ENCODE measurements around the gene AAMP. TPM values are rescaled to one million over a fixed set of nuclear protein-coding genes. Genes with fewer than 3 reads are reported as not detected.

Gene AAMP
- total and polyA plus RNA-seq, 9 donors = 71.1 to 144 (median 106) TPM

DNA sequence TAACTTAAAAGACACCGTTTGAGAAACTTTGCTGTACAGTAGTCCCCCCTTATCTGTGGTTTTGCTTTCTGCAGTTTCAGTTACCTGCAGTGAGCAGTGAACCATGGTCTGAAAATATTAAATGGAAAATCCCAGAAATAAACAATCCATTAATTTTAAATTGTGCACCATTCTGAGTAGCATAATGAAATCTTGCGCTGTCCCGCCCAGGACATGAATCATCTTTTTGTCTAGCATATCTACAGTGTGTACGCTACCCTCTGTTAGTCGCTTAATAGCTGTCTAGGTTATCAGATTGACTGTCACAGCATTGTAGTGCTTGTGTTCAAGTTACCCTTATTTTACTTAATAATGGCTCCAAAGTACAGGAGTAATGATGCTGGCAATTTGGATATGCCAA is 46.9 kb downstream of the AAMP start:
- Histone ChIP-seq H3K27ac (no peak overlapping the region), H3K27me3 (no peaks in the 10 kb centered on the region), H3K4me3 (no peak overlapping the region), H3K9me3 (no peaks in the 10 kb centered on the region), H3K36me3 (no peaks in the 10 kb centered on the region), H3K4me1 (ENCODE audit: insufficient read depth) (peaks cover 14% of the 10 kb centered on the region)
- WGBS, 3 donors = 79 to 82% (median 80%) methylated on average over 5 of the region's 5 CpGs
- no peak for TF ChIP-seq POLR2A (IDR thresholded peaks at IDR 0.05)
- TF ChIP-seq, protein P1, sequence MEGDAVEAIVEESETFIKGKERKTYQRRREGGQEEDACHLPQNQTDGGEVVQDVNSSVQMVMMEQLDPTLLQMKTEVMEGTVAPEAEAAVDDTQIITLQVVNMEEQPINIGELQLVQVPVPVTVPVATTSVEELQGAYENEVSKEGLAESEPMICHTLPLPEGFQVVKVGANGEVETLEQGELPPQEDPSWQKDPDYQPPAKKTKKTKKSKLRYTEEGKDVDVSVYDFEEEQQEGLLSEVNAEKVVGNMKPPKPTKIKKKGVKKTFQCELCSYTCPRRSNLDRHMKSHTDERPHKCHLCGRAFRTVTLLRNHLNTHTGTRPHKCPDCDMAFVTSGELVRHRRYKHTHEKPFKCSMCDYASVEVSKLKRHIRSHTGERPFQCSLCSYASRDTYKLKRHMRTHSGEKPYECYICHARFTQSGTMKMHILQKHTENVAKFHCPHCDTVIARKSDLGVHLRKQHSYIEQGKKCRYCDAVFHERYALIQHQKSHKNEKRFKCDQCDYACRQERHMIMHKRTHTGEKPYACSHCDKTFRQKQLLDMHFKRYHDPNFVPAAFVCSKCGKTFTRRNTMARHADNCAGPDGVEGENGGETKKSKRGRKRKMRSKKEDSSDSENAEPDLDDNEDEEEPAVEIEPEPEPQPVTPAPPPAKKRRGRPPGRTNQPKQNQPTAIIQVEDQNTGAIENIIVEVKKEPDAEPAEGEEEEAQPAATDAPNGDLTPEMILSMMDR (IDR thresholded peaks at IDR 0.05) = no peak
- TF ChIP-seq EP300 (IDR thresholded peaks at IDR 0.05) = no peak
- DNase-seq = no peak
- intact Hi-C loops (cut with DNase I) = no loop called here

DNA sequence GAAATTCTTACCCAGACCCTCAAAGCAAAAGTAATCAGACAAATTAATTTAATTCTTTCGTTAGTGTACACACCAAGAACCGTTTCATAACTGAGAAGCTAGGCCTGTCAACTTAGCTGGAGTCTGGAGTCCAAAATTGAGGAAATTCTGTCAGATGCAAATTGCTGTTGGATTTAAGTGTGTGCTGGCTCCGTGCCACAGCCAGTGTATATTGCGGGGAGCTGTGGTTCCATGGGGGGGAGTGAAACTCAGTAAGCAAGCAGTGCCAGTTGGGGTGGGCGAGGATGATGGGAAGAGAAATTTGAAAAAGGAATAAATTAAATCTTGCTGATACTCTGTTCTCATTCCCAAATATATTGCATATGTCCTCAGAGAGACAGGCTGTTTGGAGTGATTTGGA is 48.9 kb downstream of the AAMP start:
- intact Hi-C loops (cut with DNase I) = no loop called here
- H3K4me3 ChIP-seq = no peak overlapping the region
- peaks cover 14% of the 10 kb centered on the region for H3K4me1 ChIP-seq (ENCODE audit: insufficient read depth)
- no peak overlapping the region for H3K27ac ChIP-seq
- no peaks in the 10 kb centered on the region for H3K9me3 ChIP-seq
- H3K27me3 ChIP-seq = no peaks in the 10 kb centered on the region
- DNase-seq = no peak
- WGBS, 3 donors = 66 to 78% (median 72%) methylated on average over 5 of the region's 5 CpGs
- no peak for TF ChIP-seq POLR2A (IDR thresholded peaks at IDR 0.05)
- TF ChIP-seq, protein P1 (IDR thresholded peaks at IDR 0.05) = no peak
- TF ChIP-seq EP300 (IDR thresholded peaks at IDR 0.05) = no peak
- no peaks in the 10 kb centered on the region for H3K36me3 ChIP-seq

DNA sequence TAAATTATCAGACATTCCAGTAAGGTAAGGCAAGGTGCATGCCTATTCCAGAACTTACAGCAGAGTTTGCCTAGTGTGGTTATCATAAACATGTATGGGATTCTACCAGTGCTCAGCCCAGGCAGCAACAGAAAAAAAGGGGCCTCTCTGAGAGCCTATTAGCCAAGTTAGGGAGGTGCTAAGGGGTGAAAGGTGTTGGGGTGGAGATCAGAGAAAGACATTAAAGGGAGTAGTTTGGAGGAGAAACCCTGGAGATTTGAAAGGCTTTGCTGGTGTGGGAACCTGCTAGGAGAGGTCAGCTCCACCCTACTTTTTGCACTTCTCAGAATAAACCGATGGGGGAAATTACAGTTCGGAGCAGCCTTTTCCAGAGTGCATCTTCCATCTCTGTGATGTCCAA is 50.0 kb downstream of the AAMP start:
- Histone ChIP-seq H3K27ac (no peak overlapping the region), H3K4me3 (no peak overlapping the region), H3K9me3 (no peaks in the 10 kb centered on the region), H3K27me3 (no peaks in the 10 kb centered on the region), H3K36me3 (no peaks in the 10 kb centered on the region), H3K4me1 (ENCODE audit: insufficient read depth) (peaks cover 14% of the 10 kb centered on the region)
- intact Hi-C loops (cut with DNase I) = loop anchor here in 2 of 4 donors (5.0 kb wide), 2 partner anchors 42 to 47 kb away; partner anchors contain the start of gene GPBAR1 (in 1 of the 2)
- TF ChIP-seq EP300 (IDR thresholded peaks at IDR 0.05) (no peak), POLR2A (IDR thresholded peaks at IDR 0.05) (no peak)
- TF ChIP-seq, protein P1 (IDR thresholded peaks at IDR 0.05) = no peak
- 54 to 62% (median 59%) methylated on average over 2 of the region's 2 CpGs for whole genome bisulfite sequencing, 3 donors
- no peak for DNase-seq

DNA sequence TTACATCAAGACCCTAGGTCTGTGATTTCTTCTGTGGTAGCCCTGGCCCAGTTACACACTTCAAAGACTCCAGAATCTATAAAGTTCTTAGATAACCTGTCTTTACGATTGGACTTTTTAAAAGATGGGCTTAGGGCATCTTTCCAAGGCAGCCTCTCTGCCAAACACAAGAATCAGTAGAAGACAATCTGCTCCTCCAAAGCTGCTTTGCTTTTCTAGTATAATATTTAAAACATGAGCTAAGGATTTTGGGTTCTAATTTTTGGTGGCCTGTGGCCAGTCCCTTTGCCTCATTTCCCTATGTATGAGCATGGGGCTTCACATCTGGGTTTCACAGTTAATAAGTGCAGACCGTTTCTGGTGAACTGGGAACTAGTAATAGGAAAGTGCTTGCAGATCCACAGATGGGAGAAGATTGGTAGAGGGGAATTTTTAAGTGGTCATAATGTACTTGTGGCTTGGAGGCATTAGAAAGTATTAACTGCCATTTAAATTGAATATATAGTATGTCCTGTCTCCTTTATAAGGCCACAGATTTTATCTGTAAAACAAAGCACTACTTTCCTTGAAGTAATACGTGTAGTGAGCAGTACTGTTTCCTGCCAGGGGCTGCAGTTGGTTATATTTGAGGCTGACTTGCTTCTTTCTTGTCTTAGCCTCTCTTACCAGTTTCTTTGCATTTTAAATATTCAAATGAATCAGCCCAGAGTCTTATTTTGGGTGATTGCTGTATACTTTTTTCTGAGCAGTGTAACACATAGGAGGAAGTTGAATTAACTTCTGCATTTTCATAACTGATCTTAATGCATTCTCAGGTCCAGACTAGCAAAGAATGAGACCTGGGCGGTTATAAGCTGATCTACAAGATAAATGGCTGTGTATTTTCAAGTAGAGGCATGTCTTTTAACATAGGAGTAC is 51.4 kb downstream of the AAMP start:
- peak overlapping the region in 1 of 2 donors; percentile 90 for H3K27ac ChIP-seq
- H3K4me3 ChIP-seq = peak overlapping the region; percentile 81
- DNase-seq = no peak
- intact Hi-C loops (cut with DNase I) = loop anchor here in 2 of 4 donors (5.0 kb wide), 2 partner anchors 44 to 49 kb away; partner anchors contain the start of gene GPBAR1 (in 1 of the 2)
- H3K36me3 ChIP-seq = no peaks in the 10 kb centered on the region
- WGBS, 3 donors = 13 to 17% (median 15%) methylated on average over 4 of the region's 4 CpGs
- TF ChIP-seq POLR2A (IDR thresholded peaks at IDR 0.05) (no peak), EP300 (IDR thresholded peaks at IDR 0.05) (no peak)
- TF ChIP-seq, protein P1 (IDR thresholded peaks at IDR 0.05) = no peak
- H3K4me1 ChIP-seq (ENCODE audit: insufficient read depth) = peaks cover 14% of the 10 kb centered on the region
- no peaks in the 10 kb centered on the region for H3K9me3 ChIP-seq
- no peaks in the 10 kb centered on the region for H3K27me3 ChIP-seq
